Superior temporal gyrus (tissue), 1 donor: ENCODE data around the gene CGNL1.
A peak's percentile ranks its signal among the peaks of the same experiment; 100 is the strongest.

ENCODE experiments used
- DNase-seq: peaks from one replicate; pipeline ENCODE4 v3.0.0-alpha.2; 2016; ENCODE audit errors: extremely low spot score

Gene CGNL1

GRCh38 chr15:57525581-57525980 is 149.3 kb downstream of the CGNL1 start:
- DNase-seq = no peak

- DNase-seq = no peak
These were observed 149.8 kb downstream of the CGNL1 start for GRCh38 chr15:57526076-57526475.

DNA sequence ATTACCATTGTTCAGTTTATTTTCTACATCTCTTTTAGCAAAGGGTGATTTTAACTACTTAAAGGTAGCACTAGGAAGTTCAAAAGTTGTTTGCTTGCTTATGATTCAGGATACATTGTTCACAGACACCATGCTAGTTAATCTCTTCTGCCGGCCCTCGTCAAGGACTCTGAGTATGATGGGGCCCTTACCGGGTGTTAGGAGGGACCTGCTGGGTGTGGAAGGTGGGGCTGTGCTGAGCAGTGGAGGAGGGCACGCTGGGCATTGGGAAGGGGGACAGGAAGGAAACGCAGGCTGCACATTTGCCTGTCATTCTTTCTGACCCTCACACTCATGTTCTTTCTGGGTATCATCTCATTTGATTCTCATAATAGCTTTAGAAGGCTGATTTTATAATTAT is 150.3 kb downstream of the CGNL1 start:
- DNase-seq = no peak

GRCh38 chr15:57527382-57528091 is 151.2 kb downstream of the CGNL1 start:
- peak; percentile 94 for DNase-seq

GRCh38 chr15:57528940-57529565 is 152.7 kb downstream of the CGNL1 start:
- no peak for DNase-seq

GRCh38 chr15:57529748-57530147 is 153.4 kb downstream of the CGNL1 start:
- no peak for DNase-seq

- no peak for DNase-seq
These were observed 156.6 kb downstream of the CGNL1 start for GRCh38 chr15:57532731-57533447.

- DNase-seq = no peak
These were observed 157.1 kb downstream of the CGNL1 start for GRCh38 chr15:57533448-57533799.

GRCh38 chr15:57534281-57534680 is 158.0 kb downstream of the CGNL1 start:
- no peak for DNase-seq

GRCh38 chr15:57537072-57537471 is 160.8 kb downstream of the CGNL1 start:
- peak; percentile 52 for DNase-seq

DNA sequence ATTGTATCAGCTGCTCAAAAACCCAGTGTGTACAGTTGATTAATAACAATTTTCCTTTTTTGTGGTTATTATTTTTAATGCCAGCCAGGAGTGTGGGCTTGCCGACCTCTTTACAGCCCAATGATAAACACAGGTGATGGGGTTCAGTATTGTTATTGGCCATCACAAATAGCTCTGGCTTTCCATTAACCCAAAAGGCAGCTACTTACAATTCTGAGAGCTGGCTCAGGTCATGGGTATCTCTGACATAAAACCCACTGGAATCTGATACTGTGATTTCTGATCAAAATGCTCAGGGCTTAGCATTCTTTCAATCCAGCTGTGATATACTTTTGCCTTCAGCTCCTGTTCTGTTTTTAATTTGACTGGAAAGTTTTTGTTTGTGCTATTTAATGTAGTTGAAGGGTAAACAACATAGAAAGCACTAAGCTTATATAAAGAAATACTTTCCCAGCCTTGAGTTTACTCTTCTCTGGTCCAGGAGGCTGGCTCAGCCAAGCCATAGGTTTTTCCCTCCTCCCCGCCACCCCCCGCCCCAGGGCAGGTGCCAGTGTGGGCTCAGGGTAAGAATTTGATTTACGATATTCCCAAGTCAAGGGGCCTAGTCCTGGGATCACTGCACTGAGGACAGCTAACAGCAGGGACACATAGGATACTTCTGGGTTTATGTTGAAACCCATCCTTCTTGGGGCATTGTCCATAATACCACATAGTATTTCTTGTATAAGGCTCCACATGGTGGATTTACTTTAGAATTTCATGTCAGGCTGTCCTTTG is 161.4 kb downstream of the CGNL1 start:
- DNase-seq = no peak

DNA sequence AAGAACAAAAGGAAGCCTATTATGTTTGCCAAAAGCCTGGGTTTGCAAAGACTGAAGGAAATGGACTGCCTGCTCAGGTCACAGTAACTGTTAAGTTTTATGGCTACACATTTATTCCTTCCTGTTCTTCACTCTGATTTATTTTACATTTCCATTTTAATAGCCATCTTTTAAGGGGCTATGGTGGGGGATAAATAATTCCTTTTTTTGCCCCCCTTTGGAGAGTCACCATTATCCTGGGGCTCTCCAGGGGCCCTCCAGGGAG is 161.9 kb downstream of the CGNL1 start:
- DNase-seq = no peak

DNA sequence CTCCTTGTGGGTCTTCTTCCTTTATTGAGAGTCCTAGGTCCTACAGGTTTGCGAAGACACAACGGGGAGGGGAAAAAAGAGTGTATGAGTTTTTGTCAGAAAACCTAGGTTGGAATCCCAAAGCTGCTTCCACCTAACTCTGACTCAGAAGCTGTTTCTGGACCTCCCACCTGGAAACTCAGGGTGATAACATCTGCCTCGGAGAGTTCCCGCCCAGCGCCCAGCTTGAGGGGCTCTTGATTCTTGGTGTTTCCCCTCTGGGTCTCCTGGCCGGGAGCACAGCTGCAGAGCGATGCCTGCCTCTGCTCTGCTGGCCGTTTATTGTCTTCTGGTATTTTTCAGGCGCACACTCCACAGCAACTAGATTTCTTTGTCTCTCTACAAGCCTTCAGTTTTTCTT is 162.5 kb downstream of the CGNL1 start:
- no peak for DNase-seq

DNA sequence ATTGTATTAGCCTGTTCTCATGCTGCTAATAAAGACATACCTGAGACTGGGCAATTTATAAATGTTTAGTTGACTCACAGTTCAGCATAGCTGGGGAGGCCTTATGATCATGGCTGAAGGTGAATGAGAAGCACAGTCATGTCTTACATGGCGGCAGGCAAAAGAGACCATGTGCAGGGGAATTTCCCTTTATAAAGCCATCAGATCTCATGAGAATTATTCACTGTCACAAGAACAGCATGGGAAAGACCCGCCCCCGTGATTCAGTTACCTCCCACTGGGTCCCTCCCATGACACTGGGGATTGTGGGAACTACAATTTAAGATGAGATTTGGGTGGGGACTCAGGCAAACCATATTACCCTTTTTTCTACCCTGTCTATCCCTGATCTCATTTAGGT is 163.9 kb downstream of the CGNL1 start:
- DNase-seq = no peak

DNA sequence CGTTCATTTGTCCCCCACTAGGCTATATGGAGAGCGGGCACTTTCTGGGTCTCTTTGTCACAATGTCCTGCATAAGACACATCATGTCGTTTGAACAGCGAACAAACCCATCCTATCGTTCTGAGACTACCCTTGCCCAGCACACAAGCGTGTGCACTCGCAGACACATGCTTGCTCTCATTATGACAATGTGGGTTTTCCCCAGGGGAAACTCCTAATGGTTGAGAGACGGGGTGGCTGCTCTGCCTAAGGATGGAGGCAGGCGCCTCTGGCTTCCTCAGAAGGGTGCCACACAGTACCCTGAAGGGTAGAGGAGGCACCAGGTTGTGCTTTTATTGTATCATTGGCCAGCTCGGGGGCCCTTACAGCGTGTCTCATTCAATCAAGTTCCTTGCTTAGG is 164.4 kb downstream of the CGNL1 start:
- DNase-seq = no peak

DNA sequence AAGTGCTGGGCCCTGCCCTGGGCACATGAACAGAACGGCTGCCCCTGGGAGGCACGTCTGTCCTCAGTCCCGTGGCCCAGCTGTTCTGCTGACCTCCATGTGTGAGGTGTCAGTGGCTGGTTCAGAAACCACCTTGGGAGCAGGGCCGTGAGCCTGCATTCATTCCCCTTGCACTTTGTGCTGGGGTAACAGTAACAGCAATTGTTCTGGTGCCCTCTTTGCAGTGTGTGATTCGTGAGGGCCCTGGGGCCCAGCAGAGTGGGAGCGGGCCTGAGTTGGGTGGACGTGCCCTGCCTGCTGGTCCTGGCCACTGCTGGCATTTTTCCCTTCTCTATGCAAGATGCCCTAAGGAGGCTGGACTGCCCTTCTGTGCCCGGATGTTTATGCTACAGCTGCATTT is 165.0 kb downstream of the CGNL1 start:
- no peak for DNase-seq

- peak; percentile 82 for DNase-seq
These were observed 165.7 kb downstream of the CGNL1 start for GRCh38 chr15:57541805-57542504.

GRCh38 chr15:57542505-57542817 is 166.2 kb downstream of the CGNL1 start:
- DNase-seq = no peak

- DNase-seq = no peak
These were observed 168.7 kb downstream of the CGNL1 start for GRCh38 chr15:57544848-57545480.

GRCh38 chr15:57545995-57546394 is 169.7 kb downstream of the CGNL1 start:
- no peak for DNase-seq

GRCh38 chr15:57547243-57547755 is 171.0 kb downstream of the CGNL1 start:
- no peak for DNase-seq
